HCT116 (cell line): ENCODE results near the gene EMILIN1. TPM values are rescaled to one million over a fixed set of nuclear protein-coding genes. Genes with fewer than 3 reads are reported as not detected.

Experiments
- ATAC-seq: fragments of 200-7000 bp; cut with Tn5 transposase; 2 replicates; pipeline ENCODE4 v1.9.1; 2020; ENCODE audit warnings: mild to moderate bottlenecking, moderate library complexity
- BruUV-seq: library from RNA; stranded (reverse); fragments of 400-500 nt; replicated peaks from 2 replicates; lab custom pipeline; 2021; lab: Mats Ljungman, UMichigan
- CTCF ChIA-PET: fragments of 300-600 bp; sonication (Branson Sonifier 250); formaldehyde crosslinking; loops from one replicate; lab custom pipeline; 2021; ENCODE audit warnings: antibody characterized with exemption; lab: Charles Lee
- POLR2A ChIA-PET: fragments of 300-600, 350-600 bp; sonication (Branson Sonifier 250); formaldehyde crosslinking; loops from one replicate; lab custom pipeline; 2021; ENCODE audit warnings: antibody characterized with exemption; lab: Charles Lee
- RAD21 ChIA-PET, 2 experiments: fragments of 300-600 bp; sonication (Branson Sonifier 250); formaldehyde crosslinking; loops; one replicate each; lab custom pipeline; 2023; ENCODE audit warnings: low total read pairs in 2 of 2; ENCODE audit not compliant: uncharacterized antibody in 2 of 2, unreplicated experiment in 2 of 2, low non-redundant PET in 1 of 2; lab: Charles Lee
- DNase-seq: peaks from one replicate; pipeline ENCODE4 v3.0.0-alpha.2; 2010; ENCODE audit warnings: low read depth, low spot score
- H2AFZ ChIP-seq: fragments of 200-600 bp; shearing (Covaris generic), sonication (generic); 2 replicates; pipeline ENCODE4 v1.6.1; 2017; ENCODE audit warnings: low read depth, mixed run types, mixed read lengths, antibody characterized with exemption, low read length; ENCODE audit not compliant: poor library complexity, severe bottlenecking
- H3K27ac ChIP-seq: 2 replicates; pipeline ENCODE4 v1.5.1; 2012; ENCODE audit warnings: low read depth, low read length
- H3K27me3 ChIP-seq: fragments of 200-600 bp; sonication (generic); 2 replicates; pipeline ENCODE4 v1.6.1; 2016; ENCODE audit warnings: mixed run types, low read length, mixed read lengths; ENCODE audit not compliant: insufficient read depth
- H3K36me3 ChIP-seq, 2 experiments: fragments of 200-500 bp in 1 of 2; fragments of 200-600 bp in 1 of 2; sonication (Bioruptor generic) in 1 of 2; sonication (generic) in 1 of 2; 2 replicates each; pipeline versions ENCODE4 v1.5.1 to v1.6.1; 2014 to 2016; ENCODE audit warnings: low read length in 2 of 2, inconsistent platforms in 1 of 2, mixed read lengths in 1 of 2, mixed run types in 1 of 2; ENCODE audit not compliant: insufficient read depth in 2 of 2, control insufficient read depth in 1 of 2
- H3K4me1 ChIP-seq, 2 experiments: fragments of 200-600 bp in 1 of 2; sonication (generic) in 1 of 2; 2 replicates each; pipeline versions ENCODE4 v1.5.1 to v1.6.1; 2012 to 2017; ENCODE audit warnings: low read length in 2 of 2, inconsistent platforms in 1 of 2, mild to moderate bottlenecking in 1 of 2, mixed read lengths in 1 of 2, mixed run types in 1 of 2, moderate library complexity in 1 of 2; ENCODE audit not compliant: insufficient read depth in 2 of 2, control insufficient read depth in 1 of 2
- H3K4me2 ChIP-seq: fragments of 200-600 bp; sonication (generic); 2 replicates; pipeline ENCODE4 v1.6.1; 2017; ENCODE audit warnings: mixed run types, low read length, mixed read lengths
- H3K4me3 ChIP-seq, 2 experiments: fragments of 200-600 bp in 1 of 2; sonication (generic) in 1 of 2; replicated peaks in 1 of 2; 2 replicates each; pipeline ENCODE4 v1.5.1; 2011 to 2016; ENCODE audit warnings: low read length in 2 of 2, control low read depth in 1 of 2, low read depth in 1 of 2, mild to moderate bottlenecking in 1 of 2, mixed read lengths in 1 of 2, mixed run types in 1 of 2
- H3K79me2 ChIP-seq: fragments of 200-600 bp; sonication (generic); 2 replicates; pipeline ENCODE4 v1.6.1; 2017; ENCODE audit warnings: mild to moderate bottlenecking, mixed run types, low read length, moderate library complexity, mixed read lengths; ENCODE audit not compliant: insufficient read depth
- H3K9ac ChIP-seq: fragments of 200-600 bp; sonication (generic); 2 replicates; pipeline ENCODE4 v1.6.1; 2016; ENCODE audit warnings: low read length, mixed read lengths
- H3K9me2 ChIP-seq: fragments of 200-600 bp; sonication (generic), shearing (Covaris generic); 2 replicates; pipeline ENCODE4 v1.6.1; 2017; ENCODE audit warnings: mixed run types, mild to moderate bottlenecking, moderate library complexity; ENCODE audit not compliant: insufficient read depth
- H3K9me3 ChIP-seq, 2 experiments: fragments of 200-500 bp in 1 of 2; fragments of 200-600 bp in 1 of 2; sonication (Bioruptor generic) in 1 of 2; sonication (generic) in 1 of 2; 2 replicates each; pipeline ENCODE4 v1.6.1; 2014 to 2017; ENCODE audit warnings: low read length in 2 of 2, mixed read lengths in 2 of 2, inconsistent platforms in 1 of 2, low read depth in 1 of 2, mild to moderate bottlenecking in 1 of 2, mixed run types in 1 of 2, moderate library complexity in 1 of 2; ENCODE audit not compliant: control insufficient read depth in 1 of 2, insufficient read depth in 1 of 2
- H4K20me1 ChIP-seq: fragments of 200-600 bp; sonication (generic), shearing (Covaris generic); 2 replicates; pipeline ENCODE4 v1.6.1; 2017; ENCODE audit warnings: mixed run types, mild to moderate bottlenecking, moderate library complexity; ENCODE audit not compliant: insufficient read depth
- CBX3 ChIP-seq: IDR thresholded peaks from 2 replicates; pipeline ENCODE4 v1.6.1; 2012; ENCODE audit warnings: low read depth
- ELF1 ChIP-seq: IDR thresholded peaks from 2 replicates; pipeline ENCODE4 v1.6.1; 2012; ENCODE audit warnings: low read depth, borderline replicate concordance
- EZH2phosphoT487 ChIP-seq: fragments of 200-600 bp; IDR thresholded peaks from 2 replicates; pipeline ENCODE4 v1.6.1; 2018; ENCODE audit warnings: antibody characterized with exemption, borderline replicate concordance
- JUND ChIP-seq: IDR thresholded peaks from 2 replicates; pipeline ENCODE4 v1.6.1; 2012
- POLR2AphosphoS5 ChIP-seq: IDR thresholded peaks from 2 replicates; pipeline ENCODE4 v1.6.1; 2011; ENCODE audit warnings: mild to moderate bottlenecking, low read depth, low read length, moderate library complexity
- TCF7L2 ChIP-seq: IDR thresholded peaks from 2 replicates; pipeline ENCODE4 v1.7.0; 2011; ENCODE audit warnings: borderline replicate concordance, inconsistent platforms; ENCODE audit not compliant: insufficient read depth, insufficient read length; ENCODE audit errors: extremely low read depth
- YY1 ChIP-seq: IDR thresholded peaks from 2 replicates; pipeline ENCODE4 v1.6.1; 2011; ENCODE audit warnings: low read length, low read depth, moderate library complexity, mild to moderate bottlenecking; ENCODE audit not compliant: insufficient replicate concordance; ENCODE audit errors: extremely low read depth
- ZFX ChIP-seq: fragments of 450-650 bp; IDR thresholded peaks from 2 replicates; pipeline ENCODE4 v1.6.1; 2017
- intact Hi-C: fragments of 100-400 bp; cut with micrococcal nuclease; formaldehyde crosslinking; loops from 2 replicates; pipeline ENCODE4 v1.10.0; 2022
- total RNA-seq: library from RNA; stranded (reverse); gene quantifications from one replicate; pipeline ENCODE4 v1.2.1, GENCODE V29; 2021; ENCODE audit not compliant: unreplicated experiment
- TF ChIP-seq, protein P1 (sequence below): IDR thresholded peaks from 2 replicates; pipeline ENCODE4 v1.6.1; 2012
- TF ChIP-seq, protein P2 (sequence below): IDR thresholded peaks from 2 replicates; pipeline ENCODE4 v1.6.1; 2011; ENCODE audit warnings: mild to moderate bottlenecking, low read length, moderate library complexity; ENCODE audit not compliant: insufficient replicate concordance; ENCODE audit errors: extremely low read depth

Gene EMILIN1
- total RNA-seq, 1 experiment from 2014 or later = 0.59 TPM

DNA sequence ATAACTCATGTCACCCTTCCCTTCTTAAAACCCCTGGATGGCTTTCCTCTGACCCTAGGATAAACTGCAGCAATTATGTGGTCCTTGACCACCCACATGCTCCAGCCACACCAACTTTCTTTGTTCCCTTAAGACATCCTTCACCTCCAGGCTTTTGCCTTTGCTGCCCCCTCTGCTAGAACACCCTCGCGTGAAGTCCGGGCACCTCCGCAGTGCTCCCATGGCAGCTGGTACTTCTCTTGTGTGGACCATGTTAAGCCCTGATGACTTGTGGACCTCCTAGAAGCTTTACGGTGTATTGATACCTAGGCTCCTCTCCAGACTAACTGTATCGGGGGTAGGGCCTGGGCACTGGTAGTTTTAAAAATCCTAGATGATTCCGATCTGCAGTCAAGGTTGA lies 44.4 kb downstream of the EMILIN1 start:
- TF ChIP-seq POLR2AphosphoS5 (no peak), YY1 (no peak), CBX3 (no peak), JUND (no peak), EZH2phosphoT487 (no peak), ZFX (no peak), TCF7L2 (no peak), ELF1 (no peak)
- TF ChIP-seq, protein P1, sequence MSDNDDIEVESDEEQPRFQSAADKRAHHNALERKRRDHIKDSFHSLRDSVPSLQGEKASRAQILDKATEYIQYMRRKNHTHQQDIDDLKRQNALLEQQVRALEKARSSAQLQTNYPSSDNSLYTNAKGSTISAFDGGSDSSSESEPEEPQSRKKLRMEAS = no peak
- TF ChIP-seq, protein P2, sequence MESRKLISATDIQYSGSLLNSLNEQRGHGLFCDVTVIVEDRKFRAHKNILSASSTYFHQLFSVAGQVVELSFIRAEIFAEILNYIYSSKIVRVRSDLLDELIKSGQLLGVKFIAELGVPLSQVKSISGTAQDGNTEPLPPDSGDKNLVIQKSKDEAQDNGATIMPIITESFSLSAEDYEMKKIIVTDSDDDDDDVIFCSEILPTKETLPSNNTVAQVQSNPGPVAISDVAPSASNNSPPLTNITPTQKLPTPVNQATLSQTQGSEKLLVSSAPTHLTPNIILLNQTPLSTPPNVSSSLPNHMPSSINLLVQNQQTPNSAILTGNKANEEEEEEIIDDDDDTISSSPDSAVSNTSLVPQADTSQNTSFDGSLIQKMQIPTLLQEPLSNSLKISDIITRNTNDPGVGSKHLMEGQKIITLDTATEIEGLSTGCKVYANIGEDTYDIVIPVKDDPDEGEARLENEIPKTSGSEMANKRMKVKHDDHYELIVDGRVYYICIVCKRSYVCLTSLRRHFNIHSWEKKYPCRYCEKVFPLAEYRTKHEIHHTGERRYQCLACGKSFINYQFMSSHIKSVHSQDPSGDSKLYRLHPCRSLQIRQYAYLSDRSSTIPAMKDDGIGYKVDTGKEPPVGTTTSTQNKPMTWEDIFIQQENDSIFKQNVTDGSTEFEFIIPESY = no peak
- TF ChIP-seq, all 23 proteins: peak for 0
- POLR2A ChIA-PET = no interaction called here
- CTCF ChIA-PET = no interaction called here
- Histone ChIP-seq H3K9ac (no peak overlapping the region), H3K4me2 (no peak overlapping the region), H3K9me2 (no peaks in the 10 kb centered on the region), H3K36me3 (no peaks in the 10 kb centered on the region), H3K9me3 (no peaks in the 10 kb centered on the region), H2AFZ (no peak overlapping the region), H4K20me1 (no peaks in the 10 kb centered on the region), H3K79me2 (no peaks in the 10 kb centered on the region), H3K4me3 (no peak overlapping the region), H3K27ac (no peak overlapping the region), H3K4me1 (peaks cover 0 to 12% of the 10 kb centered on the region in 2 experiments; a peak in 2 of 4 replicates), H3K27me3 (no peaks in the 10 kb centered on the region)
- RAD21 ChIA-PET = no interaction called here
- ATAC-seq = no peak
- BruUV-seq = no TSS peak
- intact Hi-C loops = no loop called here
- no peak for DNase-seq
